ENCODE measurements around the gene ZNF267.
A peak's percentile ranks its signal among the peaks of the same experiment; 100 is the strongest.
"Not testable (repeated sequence)": the region's sequence is repeated elsewhere in the genome, so short reads cannot be mapped to it uniquely, and the experiment has no call there.

ZNF267 gene

GRCh38 chr16:31873556-31874365 lies at the start of gene ZNF267:
TSS of gene ZNF267 (plus strand) at chr16:31873807. CDS start at chr16:31873967, 160 bp downstream.
- peak; percentile 91 for DNase-seq (ENCODE audit: low read depth, low spot score)

DNA sequence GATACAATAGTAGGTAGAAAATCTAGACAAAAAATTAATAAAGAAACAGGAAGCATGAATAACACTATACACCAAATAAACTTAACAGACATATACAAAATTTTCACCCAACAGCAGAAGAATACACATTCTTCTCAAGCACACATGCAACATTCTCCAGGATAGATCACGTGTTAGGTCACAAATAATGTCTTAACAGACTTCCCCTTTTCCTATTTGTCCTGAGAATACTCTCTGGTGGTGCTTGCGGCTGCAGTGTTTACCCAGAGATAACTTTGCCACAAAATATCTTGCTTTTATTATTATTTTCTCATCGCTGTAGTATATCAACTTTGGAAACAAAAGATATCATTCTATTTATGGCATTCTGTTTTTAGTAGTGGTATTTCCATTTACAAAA lies 40.6 kb upstream of the ZNF267 start:
- DNase-seq (ENCODE audit: low read depth, low spot score): no peak

GRCh38 chr16:31836396-31836795 lies 37.2 kb upstream of the ZNF267 start:
- DNase-seq (ENCODE audit: low read depth, low spot score): not testable (repeated sequence)

DNA sequence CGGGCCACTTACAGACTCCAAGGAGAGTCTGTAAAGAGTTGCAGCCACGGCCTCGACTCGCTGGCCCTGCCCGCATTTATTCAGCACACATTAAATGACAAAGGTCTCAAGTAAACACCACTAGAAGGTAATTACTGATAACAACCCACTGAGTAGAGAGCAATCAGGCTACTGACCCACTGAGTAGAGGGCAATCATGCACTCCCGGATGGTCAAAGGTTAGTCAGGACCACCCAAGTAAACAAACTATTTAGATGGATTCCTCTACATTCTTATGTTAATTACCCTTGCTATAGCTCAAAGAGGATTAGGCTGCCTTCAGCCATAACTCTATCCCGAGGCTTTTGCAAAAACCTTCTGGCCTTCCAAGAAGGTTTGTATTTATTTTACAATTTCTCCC lies 30.7 kb upstream of the ZNF267 start:
- DNase-seq (ENCODE audit: low read depth, low spot score): no peak

DNA sequence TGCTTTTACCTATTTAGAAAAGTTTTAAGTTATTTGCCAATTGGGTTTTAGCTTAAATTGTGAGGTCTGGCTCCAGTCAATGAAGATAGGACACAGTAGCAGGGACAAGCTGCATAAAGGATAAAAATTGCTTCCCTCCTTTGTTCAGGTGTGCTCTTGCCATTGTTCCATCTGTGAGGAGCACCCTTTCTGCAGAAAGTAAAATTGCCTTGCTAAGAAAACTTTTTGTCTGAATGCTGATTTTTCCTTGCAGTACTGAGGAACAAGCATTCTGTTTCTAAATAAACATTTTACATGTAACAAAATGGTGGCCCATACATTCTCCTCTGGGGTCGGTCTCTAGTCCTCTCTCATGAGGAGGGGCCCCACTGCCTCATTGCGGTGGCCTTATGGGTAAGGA lies 25.0 kb upstream of the ZNF267 start:
- not testable (repeated sequence) for DNase-seq (ENCODE audit: low read depth, low spot score)

- no peak for DNase-seq (ENCODE audit: low read depth, low spot score)
Measured at GRCh38 chr16:31853291-31853690, 20.3 kb upstream of the ZNF267 start.

- DNase-seq (ENCODE audit: low read depth, low spot score): no peak
Measured at GRCh38 chr16:31860508-31860907, 13.1 kb upstream of the ZNF267 start.

GRCh38 chr16:31861455-31861854 lies 12.2 kb upstream of the ZNF267 start:
- no peak for DNase-seq (ENCODE audit: low read depth, low spot score)

DNA sequence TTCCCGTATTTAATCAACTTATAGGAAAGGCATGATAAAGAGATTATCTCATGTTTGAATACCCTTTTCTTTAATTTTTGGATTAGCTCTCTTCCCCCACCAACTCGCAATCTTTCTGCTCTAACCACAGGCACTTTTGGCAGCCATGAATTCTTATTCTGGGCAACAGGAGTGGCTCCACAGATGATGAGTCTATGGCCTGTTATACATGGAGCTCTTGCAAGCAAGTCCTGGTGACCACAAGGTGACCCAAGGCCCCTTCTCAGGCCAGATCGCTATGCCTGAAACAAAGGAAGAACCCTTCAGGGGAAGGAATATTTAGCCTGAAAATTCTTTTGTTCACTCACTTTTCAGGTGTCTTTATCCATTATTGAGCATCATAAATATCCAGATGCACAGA lies 10.8 kb upstream of the ZNF267 start:
- DNase-seq (ENCODE audit: low read depth, low spot score): no peak

DNA sequence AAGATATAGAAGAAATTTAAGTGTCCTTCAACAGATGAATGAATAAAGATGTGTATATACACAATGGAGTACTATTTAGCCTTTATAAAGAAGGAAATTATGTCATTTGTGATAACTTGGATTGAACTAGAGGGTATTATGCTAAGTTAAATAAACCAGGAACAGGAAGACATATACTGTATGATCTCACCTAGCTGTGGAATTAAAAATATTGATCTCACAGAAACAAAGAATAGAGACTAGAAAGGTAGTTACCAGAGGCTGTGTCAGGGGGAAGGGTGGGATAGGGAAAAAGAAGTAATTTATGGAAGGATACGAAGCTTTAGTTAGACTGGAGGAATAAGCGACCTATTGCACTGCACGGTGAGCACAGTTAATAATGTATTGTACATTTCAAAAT lies 5.4 kb upstream of the ZNF267 start:
- no peak for DNase-seq (ENCODE audit: low read depth, low spot score)

GRCh38 chr16:31868691-31869167 lies 4.9 kb upstream of the ZNF267 start:
- peak; percentile 65 for DNase-seq (ENCODE audit: low read depth, low spot score)

GRCh38 chr16:31869511-31870201 lies 4.0 kb upstream of the ZNF267 start:
- peak; percentile 58 for DNase-seq (ENCODE audit: low read depth, low spot score)

- no peak for DNase-seq (ENCODE audit: low read depth, low spot score)
Measured at GRCh38 chr16:31870809-31871208, 2.8 kb upstream of the ZNF267 start.

GRCh38 chr16:31871510-31871909 lies 2.1 kb upstream of the ZNF267 start:
- no peak for DNase-seq (ENCODE audit: low read depth, low spot score)

DNA sequence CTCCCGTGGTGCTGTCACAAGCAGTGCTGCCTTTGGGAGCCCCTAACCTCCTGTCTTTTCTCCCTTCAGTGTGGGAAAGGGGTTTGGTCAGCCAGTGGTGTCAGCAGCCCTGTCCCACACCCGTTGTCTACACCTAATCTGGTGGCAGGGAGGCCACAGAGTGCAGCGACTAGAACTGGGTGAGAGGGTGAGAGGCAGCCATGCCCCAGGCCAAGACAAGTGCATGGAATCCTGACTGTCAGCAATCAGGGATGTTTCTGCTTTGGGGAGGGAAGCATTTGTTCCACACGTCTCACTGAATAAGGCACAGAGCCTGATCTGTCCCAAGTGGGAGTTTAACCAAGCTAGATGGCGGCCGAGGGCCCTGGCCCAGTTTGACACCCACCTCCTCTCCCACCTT lies 1.4 kb upstream of the ZNF267 start:
- DNase-seq (ENCODE audit: low read depth, low spot score): no peak

GRCh38 chr16:31874366-31875111 lies 932 bp downstream of the ZNF267 start:
- no peak for DNase-seq (ENCODE audit: low read depth, low spot score)

DNA sequence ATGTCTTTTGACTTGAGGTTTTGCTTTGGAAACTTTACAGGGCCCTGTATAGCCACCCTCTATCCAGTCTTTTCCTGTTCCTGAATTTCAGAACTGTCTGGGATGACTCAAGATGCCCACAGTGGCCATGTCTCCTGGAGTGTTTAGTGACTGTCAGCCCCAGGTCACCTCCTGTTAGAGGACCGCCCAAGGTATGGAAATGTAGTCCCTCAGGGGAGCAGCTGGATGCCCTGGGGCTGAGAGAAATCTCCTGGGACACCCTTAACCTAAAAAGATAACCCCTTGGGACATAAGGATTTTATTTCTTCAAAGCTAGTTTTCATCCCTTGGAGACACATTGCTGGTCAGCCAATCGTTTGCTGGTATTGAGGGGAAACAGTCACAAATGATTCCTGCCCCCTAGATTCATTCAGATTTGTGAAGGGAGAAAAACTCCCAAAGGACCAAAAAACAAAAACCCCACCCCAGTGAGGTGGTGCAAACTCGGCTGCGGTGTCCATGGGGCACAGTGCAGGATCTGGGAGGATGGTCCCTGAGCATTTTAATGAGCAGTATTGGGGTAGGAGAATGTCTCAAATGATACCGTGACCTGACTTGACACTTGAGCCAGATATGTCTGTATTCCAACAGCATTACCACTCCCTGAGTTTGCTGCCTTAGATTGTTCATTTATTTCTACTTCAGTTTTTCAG lies 1.7 kb downstream of the ZNF267 start:
- DNase-seq (ENCODE audit: low read depth, low spot score): no peak

DNA sequence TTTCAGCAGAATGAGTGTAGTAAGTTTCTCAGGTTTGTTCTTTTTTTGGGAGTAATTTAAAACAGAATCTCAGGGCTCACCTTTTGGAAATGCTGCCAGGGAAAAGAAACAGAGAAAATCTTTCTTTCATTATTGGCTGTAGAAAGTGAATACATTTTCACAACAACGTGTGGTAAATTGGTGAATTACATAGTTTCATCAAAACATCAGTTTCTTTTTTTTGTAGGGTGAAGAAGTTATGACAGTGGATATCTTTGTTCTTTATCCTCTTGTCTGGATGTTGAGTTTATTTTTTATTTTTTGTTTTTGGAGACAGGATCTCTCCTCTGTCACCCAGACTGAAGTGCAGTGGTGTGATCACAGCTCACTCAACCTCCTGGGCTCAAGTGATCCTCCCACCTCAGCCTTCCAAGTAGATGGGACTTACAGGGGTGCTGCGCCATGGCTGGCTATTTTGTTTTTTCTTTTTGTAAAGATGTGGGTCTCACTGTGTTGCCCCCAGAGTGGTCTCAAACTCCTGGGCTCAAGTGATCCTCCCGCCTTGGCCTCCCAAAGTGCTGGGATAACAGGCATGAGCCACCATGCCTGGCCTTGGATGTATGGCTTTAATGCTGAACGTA lies 2.4 kb downstream of the ZNF267 start:
- DNase-seq (ENCODE audit: low read depth, low spot score): no peak

DNA sequence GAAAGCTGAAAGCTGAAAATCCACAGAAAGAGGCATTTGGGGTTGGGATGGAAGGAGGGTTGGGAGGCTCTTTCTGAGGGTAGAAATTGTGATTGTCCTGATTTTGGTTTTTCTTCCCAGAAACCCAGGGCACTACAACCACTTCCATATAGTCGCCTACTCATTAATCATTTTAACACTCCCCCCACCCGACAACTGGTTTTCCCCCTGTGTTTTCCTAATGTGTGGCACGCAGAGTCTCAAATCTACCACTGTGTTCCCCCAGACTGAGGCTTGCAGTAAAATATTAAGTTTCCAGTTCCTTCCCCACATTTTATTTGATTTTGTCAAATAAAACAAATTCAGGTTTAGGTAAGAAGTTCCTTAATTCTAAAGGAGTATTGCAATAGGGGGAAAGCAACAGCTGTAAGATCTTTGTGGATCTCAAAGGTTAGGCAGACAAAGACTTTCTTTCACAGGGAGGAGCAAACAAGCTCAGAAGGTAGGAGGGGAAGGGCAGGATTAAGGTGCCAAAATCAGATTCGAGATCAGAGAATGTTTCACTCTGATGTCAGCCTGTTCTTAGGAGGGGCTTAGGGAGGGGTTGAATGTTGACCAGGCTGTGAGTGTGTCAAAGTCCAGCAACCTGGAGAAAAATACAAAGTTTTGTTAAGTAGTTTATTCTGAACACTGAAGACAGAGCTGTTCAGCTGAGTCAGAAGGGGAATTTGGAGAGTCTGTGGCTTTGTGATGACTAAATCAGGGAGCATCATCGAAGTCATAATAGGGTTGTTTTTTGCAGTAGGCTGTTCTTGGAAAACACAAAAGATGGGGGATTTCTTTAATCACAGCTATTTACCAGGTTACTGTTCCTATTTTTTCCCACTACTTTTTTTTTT lies 3.6 kb downstream of the ZNF267 start:
- DNase-seq (ENCODE audit: low read depth, low spot score): peak; percentile 28
